Subcutaneous abdominal adipose tissue (tissue), 5 donors: ENCODE data around the gene ZNF784.

Source experiments
- H3K27ac ChIP-seq: one replicate; pipeline ENCODE4 v1.7.0; 2013; ENCODE audit warnings: low read depth, mild to moderate bottlenecking, inconsistent platforms, low read length, moderate library complexity
- H3K27me3 ChIP-seq, 5 donors: one replicate each; pipeline ENCODE4 v1.7.0; 2013; ENCODE audit warnings: low read length in 5 of 5, inconsistent platforms in 1 of 5; ENCODE audit not compliant: control insufficient read depth in 5 of 5, insufficient read depth in 4 of 5
- H3K36me3 ChIP-seq, 5 donors: one replicate each; pipeline ENCODE4 v1.7.0; 2013; ENCODE audit warnings: low read length in 5 of 5; ENCODE audit not compliant: control insufficient read depth in 5 of 5, insufficient read depth in 5 of 5
- H3K4me1 ChIP-seq, 5 donors: one replicate each; pipeline ENCODE4 v1.7.0; 2013; ENCODE audit warnings: low read length in 5 of 5, mild to moderate bottlenecking in 3 of 5, moderate library complexity in 1 of 5; ENCODE audit not compliant: control insufficient read depth in 5 of 5, insufficient read depth in 5 of 5
- H3K4me3 ChIP-seq, 5 donors: one replicate each; pipeline ENCODE4 v1.7.0; 2013; ENCODE audit warnings: low read length in 5 of 5, low read depth in 1 of 5
- H3K9ac ChIP-seq, 5 donors: one replicate each; pipeline ENCODE4 v1.7.0; 2013; ENCODE audit warnings: low read length in 5 of 5, mild to moderate bottlenecking in 4 of 5, moderate library complexity in 3 of 5
- H3K9me3 ChIP-seq, 5 donors: one replicate each; pipeline ENCODE4 v1.7.0; 2013; ENCODE audit warnings: low read length in 5 of 5; ENCODE audit not compliant: control insufficient read depth in 5 of 5
- donor health status: healthy.
- donor health status: healthy.
- donor health status: healthy.
- donor health status: healthy.
- donor health status: healthy.

ZNF784 gene

GRCh38 chr19:55644191-55644833 is 19.9 kb upstream of the ZNF784 start:
- Histone ChIP-seq H3K36me3 (peaks cover 0 to 14% (median 11%) of the 10 kb centered on the region in 5 donors), H3K27me3 (no peaks in the 10 kb centered on the region), H3K9ac (peak overlapping the region; percentile 84 to 93 (median 90)), H3K4me1 (peaks cover 15 to 74% (median 70%) of the 10 kb centered on the region in 5 donors), H3K27ac (peak overlapping the region; percentile 50), H3K9me3 (no peaks in the 10 kb centered on the region), H3K4me3 (peak overlapping the region; percentile 71 to 86 (median 76))

DNA sequence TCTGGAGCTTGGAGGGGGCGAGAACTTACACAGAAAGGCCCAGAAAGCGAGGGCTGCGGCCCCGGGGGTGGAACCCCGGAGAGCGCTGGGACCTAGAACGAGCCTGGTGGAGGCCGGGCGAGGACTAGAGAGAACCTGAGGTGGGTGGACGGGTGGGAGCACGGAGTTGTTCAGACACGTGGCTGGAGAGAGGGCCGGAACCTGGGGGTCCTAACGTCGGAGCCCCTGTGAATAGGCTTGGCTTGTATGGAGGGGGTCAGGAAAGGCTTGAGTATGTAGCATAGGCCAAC is 19.5 kb upstream of the ZNF784 start:
- H3K27me3 ChIP-seq: no peaks in the 10 kb centered on the region
- peaks cover 11 to 74% (median 70%) of the 10 kb centered on the region in 5 donors for H3K4me1 ChIP-seq
- peak overlapping the region; percentile 71 to 86 (median 76) for H3K4me3 ChIP-seq
- H3K36me3 ChIP-seq: peaks cover 0 to 14% (median 11%) of the 10 kb centered on the region in 5 donors
- no peaks in the 10 kb centered on the region for H3K9me3 ChIP-seq
- peak overlapping the region; percentile 84 to 93 (median 90) for H3K9ac ChIP-seq
- H3K27ac ChIP-seq: peak overlapping the region; percentile 50

DNA sequence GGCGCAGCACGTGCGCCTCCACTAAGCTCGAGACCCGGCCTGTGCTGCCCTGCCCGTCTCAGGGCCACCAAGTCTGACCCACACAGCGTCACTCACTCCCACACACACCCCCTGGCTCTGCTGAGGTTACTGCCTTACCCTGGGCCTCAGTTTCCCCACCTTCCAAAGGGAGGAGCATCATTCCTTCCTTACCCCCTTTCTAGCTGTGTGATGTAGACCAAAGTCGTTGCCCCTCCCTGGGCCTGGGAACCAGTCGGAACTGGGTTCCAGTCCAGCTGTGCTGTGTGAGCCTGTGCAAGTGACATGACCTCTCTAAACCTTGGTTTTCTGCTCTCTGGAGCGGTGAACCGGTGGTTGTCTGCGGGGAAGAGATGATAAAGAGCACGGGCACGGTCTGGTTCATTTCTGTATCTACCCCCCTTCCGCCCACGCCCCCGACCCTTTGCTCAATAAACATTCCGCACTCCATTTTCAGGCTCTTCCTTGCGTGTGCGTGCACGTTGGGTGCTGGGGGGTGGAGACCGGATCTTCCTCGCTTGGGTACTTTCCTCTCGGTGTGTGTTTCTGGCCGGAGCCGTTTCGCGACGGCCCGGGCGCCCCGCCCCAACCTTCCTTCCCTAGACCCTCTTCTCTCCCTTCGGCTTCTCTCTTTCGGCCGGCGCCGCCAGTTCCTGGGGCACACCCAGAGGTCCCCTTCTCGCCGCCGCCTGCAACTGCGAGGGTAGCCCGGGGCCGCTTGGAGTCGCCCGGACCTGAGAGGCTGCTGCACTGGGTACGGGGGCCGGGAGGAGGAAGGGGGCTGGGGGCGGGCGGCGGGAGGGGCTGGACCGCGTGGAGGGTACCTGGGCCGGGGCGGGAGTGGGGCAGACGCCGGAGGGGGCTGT is 18.9 kb upstream of the ZNF784 start, which contains the start of gene ZNF581:
Gene ZNF581, plus strand, starts transcription at position 647 of the 884 bp plus-strand sequence. CDS start 923 bp downstream, outside the sequence.
- Histone ChIP-seq H3K4me1 (peaks cover 10 to 73% (median 69%) of the 10 kb centered on the region in 5 donors), H3K4me3 (peak within 1 kb of the TSS; percentile 71 to 86 (median 81)), H3K9me3 (no peaks in the 10 kb centered on the region), H3K36me3 (peaks cover 0 to 14% (median 11%) of the 10 kb centered on the region in 5 donors), H3K27me3 (no peaks in the 10 kb centered on the region), H3K9ac (peak within 1 kb of the TSS; percentile 84 to 93 (median 90)), H3K27ac (peak within 1 kb of the TSS; percentile 50)

DNA sequence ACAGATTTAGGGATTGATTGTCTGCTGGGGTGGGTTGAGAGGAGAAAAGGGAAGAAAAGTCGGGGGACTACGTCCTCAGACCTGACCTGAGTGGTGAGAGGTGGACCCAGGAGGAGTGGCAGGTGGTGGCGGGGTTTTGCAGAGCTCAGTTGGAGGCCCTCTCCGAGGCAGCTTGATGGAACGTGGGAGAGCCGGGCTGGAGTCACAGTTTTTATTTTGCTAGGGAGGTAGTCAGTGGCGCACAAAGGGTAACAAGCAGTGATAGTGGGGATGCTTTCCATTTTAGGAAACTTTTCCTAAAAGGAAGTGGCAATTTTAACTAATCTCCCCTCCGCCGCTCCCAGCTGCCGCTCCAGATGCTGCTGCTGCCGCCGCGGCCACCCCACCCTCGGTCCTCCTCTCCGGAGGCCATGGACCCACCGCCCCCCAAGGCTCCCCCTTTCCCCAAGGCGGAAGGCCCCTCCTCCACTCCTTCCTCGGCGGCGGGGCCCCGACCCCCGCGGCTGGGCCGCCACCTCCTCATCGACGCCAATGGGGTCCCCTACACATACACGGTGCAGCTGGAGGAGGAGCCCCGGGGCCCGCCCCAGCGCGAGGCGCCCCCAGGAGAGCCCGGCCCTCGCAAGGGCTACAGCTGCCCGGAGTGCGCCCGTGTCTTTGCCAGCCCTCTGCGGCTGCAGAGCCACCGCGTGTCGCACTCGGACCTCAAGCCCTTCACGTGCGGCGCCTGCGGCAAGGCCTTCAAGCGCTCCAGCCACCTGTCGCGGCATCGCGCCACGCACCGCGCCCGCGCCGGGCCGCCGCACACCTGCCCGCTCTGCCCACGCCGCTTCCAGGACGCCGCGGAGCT is 18.0 kb upstream of the ZNF784 start:
- Histone ChIP-seq H3K9me3 (no peaks in the 10 kb centered on the region), H3K9ac (peak overlapping the region in 3 of 5 donors; percentile 39 to 68 (median 59)), H3K4me3 (peak overlapping the region; percentile 71 to 89 (median 81)), H3K36me3 (peaks cover 0 to 14% (median 11%) of the 10 kb centered on the region in 5 donors), H3K27me3 (no peaks in the 10 kb centered on the region), H3K4me1 (peaks cover 7 to 73% (median 68%) of the 10 kb centered on the region in 5 donors), H3K27ac (no peak overlapping the region)

GRCh38 chr19:55641426-55642152 is 17.2 kb upstream of the ZNF784 start:
- H3K9me3 ChIP-seq: no peaks in the 10 kb centered on the region
- peaks cover 9 to 76% (median 70%) of the 10 kb centered on the region in 5 donors for H3K4me1 ChIP-seq
- H3K4me3 ChIP-seq: peak overlapping the region; percentile 71 to 89 (median 81)
- no peaks in the 10 kb centered on the region for H3K27me3 ChIP-seq
- peak overlapping the region; percentile 64 for H3K27ac ChIP-seq
- peak overlapping the region; percentile 48 to 89 (median 76) for H3K9ac ChIP-seq
- peaks cover 0 to 14% (median 11%) of the 10 kb centered on the region in 5 donors for H3K36me3 ChIP-seq

GRCh38 chr19:55640577-55641425 is 16.4 kb upstream of the ZNF784 start, which contains the start of gene ZNF580:
TSS of gene ZNF580 (plus strand) at chr19:55641002. CDS start at chr19:55642509, 1,507 bp downstream.
- Histone ChIP-seq H3K27me3 (no peaks in the 10 kb centered on the region), H3K36me3 (peaks cover 0 to 14% (median 11%) of the 10 kb centered on the region in 5 donors), H3K9me3 (no peaks in the 10 kb centered on the region), H3K9ac (peak within 1 kb of the TSS; percentile 48 to 89 (median 76)), H3K4me1 (peaks cover 13 to 84% (median 78%) of the 10 kb centered on the region in 5 donors), H3K27ac (peak within 1 kb of the TSS; percentile 85), H3K4me3 (peak within 1 kb of the TSS; percentile 68 to 89 (median 76))

- H3K36me3 ChIP-seq: peaks cover 0 to 8% (median 6%) of the 10 kb centered on the region in 5 donors
- H3K4me1 ChIP-seq: peaks cover 16 to 91% (median 83%) of the 10 kb centered on the region in 5 donors
- peak overlapping the region; percentile 16 to 74 (median 65) for H3K9ac ChIP-seq
- H3K4me3 ChIP-seq: peak overlapping the region in 4 of 5 donors; percentile 68 to 81 (median 74)
- H3K9me3 ChIP-seq: no peaks in the 10 kb centered on the region
- H3K27ac ChIP-seq: peak overlapping the region; percentile 85
- H3K27me3 ChIP-seq: no peaks in the 10 kb centered on the region
Observed at GRCh38 chr19:55640043-55640576, 15.7 kb upstream of the ZNF784 start.

DNA sequence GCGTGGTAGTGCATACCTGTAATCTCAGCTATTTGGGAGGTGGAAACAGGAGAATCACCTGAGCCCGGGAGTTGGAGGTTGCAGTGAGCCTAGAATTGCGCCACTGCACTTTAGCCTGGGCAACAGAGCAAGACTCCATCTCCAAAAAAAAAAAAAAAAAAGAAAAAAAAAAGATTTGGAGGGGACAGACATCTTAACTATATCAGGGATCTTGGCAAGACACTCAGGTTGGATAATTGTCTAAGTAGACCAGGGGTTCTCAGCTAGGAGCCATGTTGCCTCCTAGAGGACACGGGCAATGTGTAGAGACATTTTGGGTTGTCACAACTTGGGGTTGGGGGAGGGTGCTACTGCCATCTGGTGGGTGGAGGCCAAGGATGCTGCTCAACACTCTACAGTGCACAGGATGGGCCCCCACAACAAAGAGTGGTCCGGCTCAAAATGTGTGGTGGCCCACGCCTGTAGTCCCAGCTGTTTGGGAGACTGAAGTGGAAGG is 14.5 kb upstream of the ZNF784 start:
- Histone ChIP-seq H3K27me3 (no peaks in the 10 kb centered on the region), H3K4me3 (no peak overlapping the region), H3K9ac (no peak overlapping the region), H3K27ac (no peak overlapping the region), H3K4me1 (peaks cover 14 to 88% (median 78%) of the 10 kb centered on the region in 5 donors), H3K9me3 (no peaks in the 10 kb centered on the region), H3K36me3 (no peaks in the 10 kb centered on the region)
